ENCODE measurements around the gene SLC4A1AP. TPM values are rescaled to one million over a fixed set of nuclear protein-coding genes. Genes with fewer than 3 reads are reported as not detected.

SLC4A1AP gene
- total and polyA plus RNA-seq, 2 of the 13 experiments (the other 11 are each of a cell fraction or from before 2014, with no cell fraction given) = 15.3 to 44.6 TPM

DNA sequence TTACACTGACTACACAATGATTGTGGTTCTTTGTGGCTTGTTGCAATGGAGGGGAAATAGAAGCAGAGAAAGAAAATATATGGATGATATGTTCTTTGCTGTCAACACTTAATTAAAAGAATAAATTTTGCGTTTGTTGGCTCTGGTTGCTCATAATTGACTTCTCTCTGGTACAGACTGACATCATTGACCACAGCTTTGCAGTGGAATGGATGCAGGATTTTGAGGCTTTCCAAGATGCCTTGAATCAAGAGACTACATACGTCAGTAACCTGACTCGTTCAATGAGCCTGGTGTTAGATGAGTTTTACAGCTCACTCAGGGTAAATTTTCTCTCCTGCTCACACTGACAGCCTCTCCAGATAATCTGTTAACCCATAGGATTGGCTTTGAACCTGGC is 25.0 kb upstream of the SLC4A1AP start (continued):
- TF ChIP-seq, protein P1, sequence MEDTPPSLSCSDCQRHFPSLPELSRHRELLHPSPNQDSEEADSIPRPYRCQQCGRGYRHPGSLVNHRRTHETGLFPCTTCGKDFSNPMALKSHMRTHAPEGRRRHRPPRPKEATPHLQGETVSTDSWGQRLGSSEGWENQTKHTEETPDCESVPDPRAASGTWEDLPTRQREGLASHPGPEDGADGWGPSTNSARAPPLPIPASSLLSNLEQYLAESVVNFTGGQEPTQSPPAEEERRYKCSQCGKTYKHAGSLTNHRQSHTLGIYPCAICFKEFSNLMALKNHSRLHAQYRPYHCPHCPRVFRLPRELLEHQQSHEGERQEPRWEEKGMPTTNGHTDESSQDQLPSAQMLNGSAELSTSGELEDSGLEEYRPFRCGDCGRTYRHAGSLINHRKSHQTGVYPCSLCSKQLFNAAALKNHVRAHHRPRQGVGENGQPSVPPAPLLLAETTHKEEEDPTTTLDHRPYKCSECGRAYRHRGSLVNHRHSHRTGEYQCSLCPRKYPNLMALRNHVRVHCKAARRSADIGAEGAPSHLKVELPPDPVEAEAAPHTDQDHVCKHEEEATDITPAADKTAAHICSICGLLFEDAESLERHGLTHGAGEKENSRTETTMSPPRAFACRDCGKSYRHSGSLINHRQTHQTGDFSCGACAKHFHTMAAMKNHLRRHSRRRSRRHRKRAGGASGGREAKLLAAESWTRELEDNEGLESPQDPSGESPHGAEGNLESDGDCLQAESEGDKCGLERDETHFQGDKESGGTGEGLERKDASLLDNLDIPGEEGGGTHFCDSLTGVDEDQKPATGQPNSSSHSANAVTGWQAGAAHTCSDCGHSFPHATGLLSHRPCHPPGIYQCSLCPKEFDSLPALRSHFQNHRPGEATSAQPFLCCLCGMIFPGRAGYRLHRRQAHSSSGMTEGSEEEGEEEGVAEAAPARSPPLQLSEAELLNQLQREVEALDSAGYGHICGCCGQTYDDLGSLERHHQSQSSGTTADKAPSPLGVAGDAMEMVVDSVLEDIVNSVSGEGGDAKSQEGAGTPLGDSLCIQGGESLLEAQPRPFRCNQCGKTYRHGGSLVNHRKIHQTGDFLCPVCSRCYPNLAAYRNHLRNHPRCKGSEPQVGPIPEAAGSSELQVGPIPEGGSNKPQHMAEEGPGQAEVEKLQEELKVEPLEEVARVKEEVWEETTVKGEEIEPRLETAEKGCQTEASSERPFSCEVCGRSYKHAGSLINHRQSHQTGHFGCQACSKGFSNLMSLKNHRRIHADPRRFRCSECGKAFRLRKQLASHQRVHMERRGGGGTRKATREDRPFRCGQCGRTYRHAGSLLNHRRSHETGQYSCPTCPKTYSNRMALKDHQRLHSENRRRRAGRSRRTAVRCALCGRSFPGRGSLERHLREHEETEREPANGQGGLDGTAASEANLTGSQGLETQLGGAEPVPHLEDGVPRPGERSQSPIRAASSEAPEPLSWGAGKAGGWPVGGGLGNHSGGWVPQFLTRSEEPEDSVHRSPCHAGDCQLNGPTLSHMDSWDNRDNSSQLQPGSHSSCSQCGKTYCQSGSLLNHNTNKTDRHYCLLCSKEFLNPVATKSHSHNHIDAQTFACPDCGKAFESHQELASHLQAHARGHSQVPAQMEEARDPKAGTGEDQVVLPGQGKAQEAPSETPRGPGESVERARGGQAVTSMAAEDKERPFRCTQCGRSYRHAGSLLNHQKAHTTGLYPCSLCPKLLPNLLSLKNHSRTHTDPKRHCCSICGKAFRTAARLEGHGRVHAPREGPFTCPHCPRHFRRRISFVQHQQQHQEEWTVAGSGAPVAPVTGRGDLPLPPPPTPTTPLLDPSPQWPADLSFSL (CRISPR knock-in tag; IDR thresholded peaks at IDR 0.05) = no peak
- TF ChIP-seq, protein P2, sequence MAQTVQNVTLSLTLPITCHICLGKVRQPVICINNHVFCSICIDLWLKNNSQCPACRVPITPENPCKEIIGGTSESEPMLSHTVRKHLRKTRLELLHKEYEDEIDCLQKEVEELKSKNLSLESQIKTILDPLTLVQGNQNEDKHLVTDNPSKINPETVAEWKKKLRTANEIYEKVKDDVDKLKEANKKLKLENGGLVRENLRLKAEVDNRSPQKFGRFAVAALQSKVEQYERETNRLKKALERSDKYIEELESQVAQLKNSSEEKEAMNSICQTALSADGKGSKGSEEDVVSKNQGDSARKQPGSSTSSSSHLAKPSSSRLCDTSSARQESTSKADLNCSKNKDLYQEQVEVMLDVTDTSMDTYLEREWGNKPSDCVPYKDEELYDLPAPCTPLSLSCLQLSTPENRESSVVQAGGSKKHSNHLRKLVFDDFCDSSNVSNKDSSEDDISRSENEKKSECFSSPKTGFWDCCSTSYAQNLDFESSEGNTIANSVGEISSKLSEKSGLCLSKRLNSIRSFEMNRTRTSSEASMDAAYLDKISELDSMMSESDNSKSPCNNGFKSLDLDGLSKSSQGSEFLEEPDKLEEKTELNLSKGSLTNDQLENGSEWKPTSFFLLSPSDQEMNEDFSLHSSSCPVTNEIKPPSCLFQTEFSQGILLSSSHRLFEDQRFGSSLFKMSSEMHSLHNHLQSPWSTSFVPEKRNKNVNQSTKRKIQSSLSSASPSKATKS (CRISPR knock-in tag; IDR thresholded peaks at IDR 0.05) = no peak

DNA sequence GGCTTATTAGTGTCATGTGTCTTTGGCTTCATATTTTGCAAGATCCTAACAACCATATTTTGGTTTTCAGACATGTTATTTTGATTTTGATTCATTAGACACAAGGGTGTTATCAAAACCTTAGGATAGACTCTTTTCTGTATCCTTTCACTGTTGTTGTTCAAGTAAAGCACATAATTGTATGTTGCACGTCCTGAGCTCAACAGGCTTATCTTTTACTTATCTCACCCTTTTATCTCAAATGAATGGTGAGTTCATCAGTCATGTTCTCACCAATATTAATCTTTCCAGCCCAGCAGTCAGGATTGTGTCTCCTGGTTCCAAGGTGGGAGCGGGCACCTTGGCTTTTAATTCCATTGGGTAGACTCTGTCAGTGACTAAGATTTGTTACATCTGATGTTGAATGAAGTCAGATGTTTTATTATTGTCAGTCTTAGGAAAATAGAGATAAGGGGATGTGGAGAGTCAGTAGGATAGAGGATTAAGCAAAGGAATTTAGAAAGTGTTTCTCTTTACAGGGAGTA is 22.9 kb upstream of the SLC4A1AP start:
- Histone ChIP-seq H3K27ac (ENCODE audit: extremely low read length, insufficient read depth, low read length) (no peak overlapping the region), H3K4me2 (ENCODE audit: low read depth, low read length) (no peak overlapping the region), H4K20me1 (ENCODE audit: insufficient read depth, low read length) (no peaks in the 10 kb centered on the region), H3K79me2 (ENCODE audit: insufficient read depth, low read length) (no peaks in the 10 kb centered on the region), H3K4me1 (ENCODE audit: insufficient read depth, low read length) (no peaks in the 10 kb centered on the region), H3K4me3 (replicated peaks in 1 of 3; ENCODE audit: insufficient read depth in 1 of 3, low read depth in 2 of 3, low read length in 3 of 3) (no peak overlapping the region), H3K27me3 (ENCODE audit: control insufficient read depth in 1 of 2, insufficient read depth in 2 of 2, low read length in 2 of 2) (no peaks in the 10 kb centered on the region), H3K36me3 (replicated peaks in 1 of 2; ENCODE audit: control insufficient read depth in 1 of 2, insufficient read depth in 2 of 2, low read length in 2 of 2) (peaks cover 38 to 74% of the 10 kb centered on the region in 2 experiments), H2AFZ (ENCODE audit: low read length) (no peak overlapping the region), H3K9me3 (ENCODE audit: low read length) (no peaks in the 10 kb centered on the region), H3K9ac (ENCODE audit: insufficient read depth, low read depth, low read length) (no peak overlapping the region)
- intact Hi-C loops (cut with micrococcal nuclease; ENCODE audit: unreplicated experiment) (no loop called here), in situ Hi-C loops (cut with HindIII; ENCODE audit: extremely low pct_ligation_motif_present, low pct_unique_long_range_greater_than_20kb) (no loop called here)
- POLR2A ChIA-PET = no interaction called here
- ATAC-seq (no peak), DNase-seq (ENCODE audit: low spot score) (no peak), FAIRE-seq (no peak)
- no TSS peak for BruUV-seq (replicated peaks)
- 95% methylated on average over 2 of the region's 2 CpGs for WGBS (ENCODE audit: low lambda C conversion rate)
- CTCF ChIA-PET (ENCODE audit: low intra/inter-chr PET ratio, low total read pairs) = no interaction called here
- no peak for TF ChIP-seq ETV5 (CRISPR knock-in tag; IDR thresholded peaks at IDR 0.05; ENCODE audit: borderline replicate concordance)

Data from HepG2 (cell line).